HUES6 (cell line): ENCODE results near the gene GUCY1A2.

ENCODE experiments used
- H3K27ac ChIP-seq: 2 replicates; pipeline ENCODE4 v1.7.0; 2013; ENCODE audit warnings: low read depth, mild to moderate bottlenecking, low read length, inconsistent platforms
- H3K27me3 ChIP-seq: 2 replicates; pipeline ENCODE4 v1.6.1; 2013; ENCODE audit warnings: low read length; ENCODE audit not compliant: control insufficient read depth, insufficient read depth
- H3K36me3 ChIP-seq: 2 replicates; pipeline ENCODE4 v1.6.1; 2013; ENCODE audit warnings: low read length; ENCODE audit not compliant: control insufficient read depth, insufficient read depth
- H3K4me1 ChIP-seq: 2 replicates; pipeline ENCODE4 v1.6.1; 2013; ENCODE audit warnings: low read length; ENCODE audit not compliant: control insufficient read depth, insufficient read depth
- H3K4me3 ChIP-seq: 2 replicates; pipeline ENCODE4 v1.5.1; 2013; ENCODE audit warnings: low read depth, low read length
- H3K9ac ChIP-seq: one replicate; pipeline ENCODE4 v1.6.1; 2013; ENCODE audit warnings: mild to moderate bottlenecking, low read length
- H3K9me3 ChIP-seq: 2 replicates; pipeline ENCODE4 v1.6.1; 2013; ENCODE audit warnings: low read depth, low read length; ENCODE audit not compliant: control insufficient read depth, insufficient read depth

The GUCY1A2 gene

GRCh38 chr11:106745941-106746340 lies 272.3 kb downstream of the GUCY1A2 start:
- Histone ChIP-seq H3K27me3 (no peaks in the 10 kb centered on the region), H3K9me3 (no peaks in the 10 kb centered on the region), H3K4me3 (no peak overlapping the region), H3K9ac (no peak overlapping the region), H3K4me1 (no peaks in the 10 kb centered on the region), H3K36me3 (no peaks in the 10 kb centered on the region), H3K27ac (no peak overlapping the region)

- Histone ChIP-seq H3K27ac (no peak overlapping the region), H3K27me3 (no peaks in the 10 kb centered on the region), H3K36me3 (no peaks in the 10 kb centered on the region), H3K4me1 (no peaks in the 10 kb centered on the region), H3K9me3 (no peaks in the 10 kb centered on the region), H3K9ac (no peak overlapping the region), H3K4me3 (no peak overlapping the region)
Measured at GRCh38 chr11:106733635-106734034, 284.6 kb downstream of the GUCY1A2 start.

- no peaks in the 10 kb centered on the region for H3K27me3 ChIP-seq
- no peak overlapping the region for H3K27ac ChIP-seq
- H3K36me3 ChIP-seq: no peaks in the 10 kb centered on the region
- H3K9me3 ChIP-seq: no peaks in the 10 kb centered on the region
- no peak overlapping the region for H3K4me3 ChIP-seq
- no peak overlapping the region for H3K9ac ChIP-seq
- no peaks in the 10 kb centered on the region for H3K4me1 ChIP-seq
Measured at GRCh38 chr11:106728859-106729258, 289.4 kb downstream of the GUCY1A2 start.

GRCh38 chr11:106728379-106728778 lies 289.9 kb downstream of the GUCY1A2 start:
- H3K27ac ChIP-seq: no peak overlapping the region
- H3K4me3 ChIP-seq: no peak overlapping the region
- H3K4me1 ChIP-seq: no peaks in the 10 kb centered on the region
- no peaks in the 10 kb centered on the region for H3K36me3 ChIP-seq
- H3K9me3 ChIP-seq: no peaks in the 10 kb centered on the region
- H3K27me3 ChIP-seq: no peaks in the 10 kb centered on the region
- H3K9ac ChIP-seq: no peak overlapping the region

- Histone ChIP-seq H3K27me3 (no peaks in the 10 kb centered on the region), H3K4me1 (no peaks in the 10 kb centered on the region), H3K4me3 (no peak overlapping the region), H3K27ac (no peak overlapping the region), H3K36me3 (no peaks in the 10 kb centered on the region), H3K9ac (no peak overlapping the region), H3K9me3 (no peaks in the 10 kb centered on the region)
Measured at GRCh38 chr11:106727256-106727655, 291.0 kb downstream of the GUCY1A2 start.

- H3K36me3 ChIP-seq: no peaks in the 10 kb centered on the region
- no peaks in the 10 kb centered on the region for H3K27me3 ChIP-seq
- no peaks in the 10 kb centered on the region for H3K4me1 ChIP-seq
- no peak overlapping the region for H3K9ac ChIP-seq
- no peak overlapping the region for H3K27ac ChIP-seq
- no peaks in the 10 kb centered on the region for H3K9me3 ChIP-seq
- no peak overlapping the region for H3K4me3 ChIP-seq
Measured at GRCh38 chr11:106724293-106724892, 293.9 kb downstream of the GUCY1A2 start.

- Histone ChIP-seq H3K4me1 (no peaks in the 10 kb centered on the region), H3K9me3 (no peaks in the 10 kb centered on the region), H3K9ac (no peak overlapping the region), H3K27me3 (no peaks in the 10 kb centered on the region), H3K27ac (no peak overlapping the region), H3K36me3 (no peaks in the 10 kb centered on the region), H3K4me3 (no peak overlapping the region)
Measured at GRCh38 chr11:106723071-106723470, 295.2 kb downstream of the GUCY1A2 start.

- H3K36me3 ChIP-seq: no peaks in the 10 kb centered on the region
- H3K9me3 ChIP-seq: no peaks in the 10 kb centered on the region
- no peaks in the 10 kb centered on the region for H3K4me1 ChIP-seq
- no peaks in the 10 kb centered on the region for H3K27me3 ChIP-seq
- H3K9ac ChIP-seq: no peak overlapping the region
- no peak overlapping the region for H3K4me3 ChIP-seq
- H3K27ac ChIP-seq: no peak overlapping the region
Measured at GRCh38 chr11:106717222-106717621, 301.1 kb downstream of the GUCY1A2 start.

- H3K36me3 ChIP-seq: no peaks in the 10 kb centered on the region
- no peak overlapping the region for H3K4me3 ChIP-seq
- no peak overlapping the region for H3K27ac ChIP-seq
- no peak overlapping the region for H3K9ac ChIP-seq
- no peaks in the 10 kb centered on the region for H3K9me3 ChIP-seq
- no peaks in the 10 kb centered on the region for H3K27me3 ChIP-seq
- no peaks in the 10 kb centered on the region for H3K4me1 ChIP-seq
Measured at GRCh38 chr11:106714199-106714598, 304.1 kb downstream of the GUCY1A2 start.

- Histone ChIP-seq H3K27me3 (no peaks in the 10 kb centered on the region), H3K4me1 (no peaks in the 10 kb centered on the region), H3K9ac (no peak overlapping the region), H3K9me3 (no peaks in the 10 kb centered on the region), H3K36me3 (no peaks in the 10 kb centered on the region), H3K4me3 (no peak overlapping the region), H3K27ac (no peak overlapping the region)
Measured at GRCh38 chr11:106708348-106708747, 309.9 kb downstream of the GUCY1A2 start.

GRCh38 chr11:106706355-106706754 lies 311.9 kb downstream of the GUCY1A2 start:
- no peaks in the 10 kb centered on the region for H3K9me3 ChIP-seq
- no peak overlapping the region for H3K4me3 ChIP-seq
- H3K27me3 ChIP-seq: no peaks in the 10 kb centered on the region
- H3K27ac ChIP-seq: no peak overlapping the region
- H3K4me1 ChIP-seq: no peaks in the 10 kb centered on the region
- no peak overlapping the region for H3K9ac ChIP-seq
- no peaks in the 10 kb centered on the region for H3K36me3 ChIP-seq

- no peak overlapping the region for H3K4me3 ChIP-seq
- no peaks in the 10 kb centered on the region for H3K36me3 ChIP-seq
- no peaks in the 10 kb centered on the region for H3K9me3 ChIP-seq
- H3K27me3 ChIP-seq: no peaks in the 10 kb centered on the region
- H3K9ac ChIP-seq: no peak overlapping the region
- no peaks in the 10 kb centered on the region for H3K4me1 ChIP-seq
- H3K27ac ChIP-seq: no peak overlapping the region
Measured at GRCh38 chr11:106702805-106703204, 315.5 kb downstream of the GUCY1A2 start.
